ENCODE data around the gene TAOK2.

DNA sequence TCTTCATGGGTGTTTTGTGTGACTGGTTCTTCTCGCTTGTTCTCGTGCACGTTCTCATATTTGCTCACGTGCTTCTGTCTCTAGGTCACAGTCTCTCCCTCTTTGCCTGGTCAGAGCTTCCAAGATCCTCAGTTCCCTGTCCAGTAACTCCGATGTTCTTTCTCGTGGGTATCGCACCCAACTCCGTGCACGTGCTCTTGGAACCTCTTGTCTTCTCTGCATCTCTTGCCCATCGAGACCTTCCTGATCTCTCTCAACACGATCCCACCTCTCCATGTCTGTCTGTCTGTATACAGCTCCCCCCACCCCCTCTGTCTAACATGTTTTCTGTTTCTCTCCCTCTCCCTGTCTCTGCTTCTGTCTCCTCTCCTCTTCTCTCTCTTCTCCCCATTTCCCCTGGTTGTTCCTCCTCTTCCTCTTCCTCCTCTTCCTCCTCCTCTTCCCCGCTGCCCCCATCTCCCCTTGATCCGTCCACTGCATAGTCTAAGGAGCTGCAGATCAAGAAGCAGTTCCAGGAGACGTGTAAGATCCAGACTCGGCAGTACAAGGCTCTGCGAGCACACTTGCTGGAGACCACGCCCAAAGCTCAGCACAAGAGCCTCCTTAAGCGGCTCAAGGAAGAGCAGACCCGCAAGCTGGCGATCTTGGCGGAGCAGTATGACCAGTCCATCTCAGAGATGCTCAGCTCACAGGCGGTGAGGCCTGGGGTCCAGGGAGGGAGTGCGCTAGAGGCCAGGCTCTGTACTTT is 15.6 kb downstream of the TAOK2 start:
- TF ChIP-seq, protein P1, sequence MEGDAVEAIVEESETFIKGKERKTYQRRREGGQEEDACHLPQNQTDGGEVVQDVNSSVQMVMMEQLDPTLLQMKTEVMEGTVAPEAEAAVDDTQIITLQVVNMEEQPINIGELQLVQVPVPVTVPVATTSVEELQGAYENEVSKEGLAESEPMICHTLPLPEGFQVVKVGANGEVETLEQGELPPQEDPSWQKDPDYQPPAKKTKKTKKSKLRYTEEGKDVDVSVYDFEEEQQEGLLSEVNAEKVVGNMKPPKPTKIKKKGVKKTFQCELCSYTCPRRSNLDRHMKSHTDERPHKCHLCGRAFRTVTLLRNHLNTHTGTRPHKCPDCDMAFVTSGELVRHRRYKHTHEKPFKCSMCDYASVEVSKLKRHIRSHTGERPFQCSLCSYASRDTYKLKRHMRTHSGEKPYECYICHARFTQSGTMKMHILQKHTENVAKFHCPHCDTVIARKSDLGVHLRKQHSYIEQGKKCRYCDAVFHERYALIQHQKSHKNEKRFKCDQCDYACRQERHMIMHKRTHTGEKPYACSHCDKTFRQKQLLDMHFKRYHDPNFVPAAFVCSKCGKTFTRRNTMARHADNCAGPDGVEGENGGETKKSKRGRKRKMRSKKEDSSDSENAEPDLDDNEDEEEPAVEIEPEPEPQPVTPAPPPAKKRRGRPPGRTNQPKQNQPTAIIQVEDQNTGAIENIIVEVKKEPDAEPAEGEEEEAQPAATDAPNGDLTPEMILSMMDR (IDR thresholded peaks at IDR 0.05) = no peak
- no peak for TF ChIP-seq POLR2A (IDR thresholded peaks at IDR 0.05)

Data from uterus (tissue), 2 donors.